Measurements from ENCODE around the gene FAU.

The FAU gene

DNA sequence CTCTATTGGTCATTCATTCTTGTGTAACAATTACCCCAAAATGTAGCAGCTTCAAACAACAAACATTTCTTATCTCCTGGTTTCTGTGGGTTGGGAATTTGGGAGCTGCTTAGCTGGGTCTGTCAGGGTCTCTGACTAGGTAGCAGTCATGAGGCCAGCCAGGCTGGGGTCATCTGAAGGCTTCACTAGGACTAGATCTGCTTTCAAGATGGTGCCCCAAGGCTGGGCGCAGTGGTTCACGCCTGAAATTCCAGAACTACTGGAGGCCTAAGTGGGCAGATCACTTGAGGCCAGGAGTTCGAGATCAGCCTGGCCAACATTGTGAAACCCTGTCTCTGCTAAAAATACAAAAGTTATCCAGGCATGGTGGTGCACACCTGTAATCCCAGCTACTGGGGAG is 35.0 kb upstream of the FAU start (continued):
- TF ChIP-seq, protein P1, sequence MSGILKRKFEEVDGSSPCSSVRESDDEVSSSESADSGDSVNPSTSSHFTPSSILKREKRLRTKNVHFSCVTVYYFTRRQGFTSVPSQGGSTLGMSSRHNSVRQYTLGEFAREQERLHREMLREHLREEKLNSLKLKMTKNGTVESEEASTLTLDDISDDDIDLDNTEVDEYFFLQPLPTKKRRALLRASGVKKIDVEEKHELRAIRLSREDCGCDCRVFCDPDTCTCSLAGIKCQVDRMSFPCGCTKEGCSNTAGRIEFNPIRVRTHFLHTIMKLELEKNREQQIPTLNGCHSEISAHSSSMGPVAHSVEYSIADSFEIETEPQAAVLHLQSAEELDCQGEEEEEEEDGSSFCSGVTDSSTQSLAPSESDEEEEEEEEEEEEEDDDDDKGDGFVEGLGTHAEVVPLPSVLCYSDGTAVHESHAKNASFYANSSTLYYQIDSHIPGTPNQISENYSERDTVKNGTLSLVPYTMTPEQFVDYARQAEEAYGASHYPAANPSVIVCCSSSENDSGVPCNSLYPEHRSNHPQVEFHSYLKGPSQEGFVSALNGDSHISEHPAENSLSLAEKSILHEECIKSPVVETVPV (CRISPR knock-in tag; IDR thresholded peaks at IDR 0.05), result no peak
- TF ChIP-seq ZNF70 (CRISPR knock-in tag; IDR thresholded peaks at IDR 0.05) (no peak), BACH2 (CRISPR knock-in tag; IDR thresholded peaks at IDR 0.05; ENCODE audit: borderline replicate concordance) (no peak), ZFP30 (CRISPR knock-in tag; IDR thresholded peaks at IDR 0.05) (no peak), SNAI2 (CRISPR knock-in tag; IDR thresholded peaks at IDR 0.05) (no peak), ZC3H10 (CRISPR knock-in tag; IDR thresholded peaks at IDR 0.05) (no peak)

DNA sequence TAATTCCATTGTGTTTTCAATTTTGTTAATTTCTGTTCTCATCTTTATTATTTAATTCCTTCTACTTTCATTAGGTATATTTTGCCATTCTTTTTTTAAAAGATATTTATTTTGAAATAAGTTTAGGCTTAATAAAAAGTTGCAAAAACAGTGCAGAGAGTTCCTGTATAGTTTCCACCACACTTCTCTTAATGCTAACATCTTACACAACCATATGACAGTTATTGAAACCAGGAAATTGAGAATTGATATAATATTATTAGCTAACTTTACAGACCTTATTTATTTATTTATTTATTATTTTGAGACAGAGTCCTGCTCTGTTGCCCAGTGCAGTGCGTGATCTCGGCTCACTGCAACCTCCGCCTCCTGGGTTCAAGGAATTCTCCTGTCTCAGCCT is 34.3 kb upstream of the FAU start:
- no peak for ATAC-seq
- no peak for TF ChIP-seq OSR1 (CRISPR knock-in tag; IDR thresholded peaks at IDR 0.05)
- TF ChIP-seq TOX (CRISPR knock-in tag; IDR thresholded peaks at IDR 0.05; ENCODE audit: borderline replicate concordance), result no peak
- no peak for TF ChIP-seq CSDC2 (CRISPR knock-in tag; IDR thresholded peaks at IDR 0.05)
- TF ChIP-seq ARNTL (CRISPR knock-in tag; IDR thresholded peaks at IDR 0.05; ENCODE audit: borderline replicate concordance, low read depth), result no peak
- no peak for TF ChIP-seq GLIS3 (CRISPR knock-in tag; IDR thresholded peaks at IDR 0.05)

DNA sequence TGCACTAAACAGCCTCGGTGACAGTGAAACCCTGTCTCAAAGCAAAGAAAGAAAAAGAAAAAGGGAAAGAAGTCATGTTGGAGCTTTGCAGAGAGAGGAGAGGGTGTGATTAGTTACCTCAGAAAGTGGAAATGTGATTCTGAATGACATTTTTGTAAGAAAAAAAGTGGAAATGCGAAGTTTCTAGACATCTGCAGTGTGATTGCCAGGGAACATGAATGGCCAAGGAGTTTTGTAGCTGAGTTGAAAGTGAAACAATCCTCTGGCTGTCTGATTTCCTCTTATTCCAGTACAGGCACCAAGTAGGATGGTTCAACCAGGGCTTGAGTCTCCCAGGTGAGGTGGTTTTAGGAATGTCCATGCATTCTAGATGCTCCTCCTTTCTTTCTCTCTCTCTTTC is 30.2 kb upstream of the FAU start:
- TF ChIP-seq TOX (CRISPR knock-in tag; IDR thresholded peaks at IDR 0.05; ENCODE audit: borderline replicate concordance) (no peak), RARB (CRISPR knock-in tag; IDR thresholded peaks at IDR 0.05) (no peak), GLIS3 (CRISPR knock-in tag; IDR thresholded peaks at IDR 0.05) (no peak), ZC3H10 (CRISPR knock-in tag; IDR thresholded peaks at IDR 0.05) (no peak), ZFP3 (CRISPR knock-in tag; IDR thresholded peaks at IDR 0.05) (no peak), ESRRG (CRISPR knock-in tag; IDR thresholded peaks at IDR 0.05) (no peak), ZNF70 (CRISPR knock-in tag; IDR thresholded peaks at IDR 0.05) (no peak), ISL1 (CRISPR knock-in tag; IDR thresholded peaks at IDR 0.05) (no peak), TCF4 (CRISPR knock-in tag; IDR thresholded peaks at IDR 0.05; ENCODE audit: borderline replicate concordance) (no peak), ARNTL (CRISPR knock-in tag; IDR thresholded peaks at IDR 0.05; ENCODE audit: borderline replicate concordance, low read depth) (no peak), PPARA (CRISPR knock-in tag; IDR thresholded peaks at IDR 0.05; ENCODE audit: borderline replicate concordance) (no peak), SNAI2 (CRISPR knock-in tag; IDR thresholded peaks at IDR 0.05) (no peak), ZNF565 (CRISPR knock-in tag; conservative IDR thresholded peaks at IDR 0.05; ENCODE audit: low read depth) (no peak), ZNF8 (CRISPR knock-in tag; IDR thresholded peaks at IDR 0.05) (no peak), OSR1 (CRISPR knock-in tag; IDR thresholded peaks at IDR 0.05) (no peak)
- TF ChIP-seq, protein P2, sequence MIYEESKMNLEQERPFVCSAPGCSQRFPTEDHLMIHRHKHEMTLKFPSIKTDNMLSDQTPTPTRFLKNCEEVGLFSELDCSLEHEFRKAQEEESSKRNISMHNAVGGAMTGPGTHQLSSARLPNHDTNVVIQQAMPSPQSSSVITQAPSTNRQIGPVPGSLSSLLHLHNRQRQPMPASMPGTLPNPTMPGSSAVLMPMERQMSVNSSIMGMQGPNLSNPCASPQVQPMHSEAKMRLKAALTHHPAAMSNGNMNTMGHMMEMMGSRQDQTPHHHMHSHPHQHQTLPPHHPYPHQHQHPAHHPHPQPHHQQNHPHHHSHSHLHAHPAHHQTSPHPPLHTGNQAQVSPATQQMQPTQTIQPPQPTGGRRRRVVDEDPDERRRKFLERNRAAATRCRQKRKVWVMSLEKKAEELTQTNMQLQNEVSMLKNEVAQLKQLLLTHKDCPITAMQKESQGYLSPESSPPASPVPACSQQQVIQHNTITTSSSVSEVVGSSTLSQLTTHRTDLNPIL (CRISPR knock-in tag; IDR thresholded peaks at IDR 0.05; ENCODE audit: low read depth), result no peak
- TF ChIP-seq, protein P3, sequence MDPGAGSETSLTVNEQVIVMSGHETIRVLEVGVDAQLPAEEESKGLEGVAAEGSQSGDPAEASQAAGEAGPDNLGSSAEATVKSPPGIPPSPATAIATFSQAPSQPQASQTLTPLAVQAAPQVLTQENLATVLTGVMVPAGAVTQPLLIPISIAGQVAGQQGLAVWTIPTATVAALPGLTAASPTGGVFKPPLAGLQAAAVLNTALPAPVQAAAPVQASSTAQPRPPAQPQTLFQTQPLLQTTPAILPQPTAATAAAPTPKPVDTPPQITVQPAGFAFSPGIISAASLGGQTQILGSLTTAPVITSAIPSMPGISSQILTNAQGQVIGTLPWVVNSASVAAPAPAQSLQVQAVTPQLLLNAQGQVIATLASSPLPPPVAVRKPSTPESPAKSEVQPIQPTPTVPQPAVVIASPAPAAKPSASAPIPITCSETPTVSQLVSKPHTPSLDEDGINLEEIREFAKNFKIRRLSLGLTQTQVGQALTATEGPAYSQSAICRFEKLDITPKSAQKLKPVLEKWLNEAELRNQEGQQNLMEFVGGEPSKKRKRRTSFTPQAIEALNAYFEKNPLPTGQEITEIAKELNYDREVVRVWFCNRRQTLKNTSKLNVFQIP (CRISPR knock-in tag; IDR thresholded peaks at IDR 0.05; ENCODE audit: borderline replicate concordance, low read depth), result no peak
- TF ChIP-seq, protein P4, sequence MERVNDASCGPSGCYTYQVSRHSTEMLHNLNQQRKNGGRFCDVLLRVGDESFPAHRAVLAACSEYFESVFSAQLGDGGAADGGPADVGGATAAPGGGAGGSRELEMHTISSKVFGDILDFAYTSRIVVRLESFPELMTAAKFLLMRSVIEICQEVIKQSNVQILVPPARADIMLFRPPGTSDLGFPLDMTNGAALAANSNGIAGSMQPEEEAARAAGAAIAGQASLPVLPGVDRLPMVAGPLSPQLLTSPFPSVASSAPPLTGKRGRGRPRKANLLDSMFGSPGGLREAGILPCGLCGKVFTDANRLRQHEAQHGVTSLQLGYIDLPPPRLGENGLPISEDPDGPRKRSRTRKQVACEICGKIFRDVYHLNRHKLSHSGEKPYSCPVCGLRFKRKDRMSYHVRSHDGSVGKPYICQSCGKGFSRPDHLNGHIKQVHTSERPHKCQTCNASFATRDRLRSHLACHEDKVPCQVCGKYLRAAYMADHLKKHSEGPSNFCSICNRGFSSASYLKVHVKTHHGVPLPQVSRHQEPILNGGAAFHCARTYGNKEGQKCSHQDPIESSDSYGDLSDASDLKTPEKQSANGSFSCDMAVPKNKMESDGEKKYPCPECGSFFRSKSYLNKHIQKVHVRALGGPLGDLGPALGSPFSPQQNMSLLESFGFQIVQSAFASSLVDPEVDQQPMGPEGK (CRISPR knock-in tag; IDR thresholded peaks at IDR 0.05; ENCODE audit: borderline replicate concordance), result no peak
- TF ChIP-seq, protein P5, sequence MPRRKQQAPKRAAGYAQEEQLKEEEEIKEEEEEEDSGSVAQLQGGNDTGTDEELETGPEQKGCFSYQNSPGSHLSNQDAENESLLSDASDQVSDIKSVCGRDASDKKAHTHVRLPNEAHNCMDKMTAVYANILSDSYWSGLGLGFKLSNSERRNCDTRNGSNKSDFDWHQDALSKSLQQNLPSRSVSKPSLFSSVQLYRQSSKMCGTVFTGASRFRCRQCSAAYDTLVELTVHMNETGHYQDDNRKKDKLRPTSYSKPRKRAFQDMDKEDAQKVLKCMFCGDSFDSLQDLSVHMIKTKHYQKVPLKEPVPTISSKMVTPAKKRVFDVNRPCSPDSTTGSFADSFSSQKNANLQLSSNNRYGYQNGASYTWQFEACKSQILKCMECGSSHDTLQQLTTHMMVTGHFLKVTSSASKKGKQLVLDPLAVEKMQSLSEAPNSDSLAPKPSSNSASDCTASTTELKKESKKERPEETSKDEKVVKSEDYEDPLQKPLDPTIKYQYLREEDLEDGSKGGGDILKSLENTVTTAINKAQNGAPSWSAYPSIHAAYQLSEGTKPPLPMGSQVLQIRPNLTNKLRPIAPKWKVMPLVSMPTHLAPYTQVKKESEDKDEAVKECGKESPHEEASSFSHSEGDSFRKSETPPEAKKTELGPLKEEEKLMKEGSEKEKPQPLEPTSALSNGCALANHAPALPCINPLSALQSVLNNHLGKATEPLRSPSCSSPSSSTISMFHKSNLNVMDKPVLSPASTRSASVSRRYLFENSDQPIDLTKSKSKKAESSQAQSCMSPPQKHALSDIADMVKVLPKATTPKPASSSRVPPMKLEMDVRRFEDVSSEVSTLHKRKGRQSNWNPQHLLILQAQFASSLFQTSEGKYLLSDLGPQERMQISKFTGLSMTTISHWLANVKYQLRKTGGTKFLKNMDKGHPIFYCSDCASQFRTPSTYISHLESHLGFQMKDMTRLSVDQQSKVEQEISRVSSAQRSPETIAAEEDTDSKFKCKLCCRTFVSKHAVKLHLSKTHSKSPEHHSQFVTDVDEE (CRISPR knock-in tag; IDR thresholded peaks at IDR 0.05), result no peak
- ATAC-seq, result no peak
